Naive B cell (primary cell): ENCODE results near the gene SYCP2L. TPM values are rescaled to one million over a fixed set of nuclear protein-coding genes. Genes with fewer than 3 reads are reported as not detected.

Experiments used
- ATAC-seq, 2 donors: fragments of 150-1000 bp; cut with Tn5 transposase; 2 replicates each; pipeline ENCODE4 v1.10.0; 2021; ENCODE audit warnings: low read depth in 2 of 2, mild to moderate bottlenecking in 2 of 2, moderate library complexity in 2 of 2
- DNase-seq: peaks from one replicate; pipeline ENCODE4 v3.0.0; 2022
- H3K27ac Mint-ChIP-seq, 6 donors: one replicate each; pipeline ENCODE4 v1.8.0; 2020 to 2022; ENCODE audit warnings: mild to moderate bottlenecking in 6 of 6, mixed read lengths in 6 of 6, moderate library complexity in 5 of 6, inconsistent platforms in 2 of 6
- H3K27me3 Mint-ChIP-seq, 3 donors: one replicate each; pipeline ENCODE4 v1.8.0; 2021 to 2022; ENCODE audit warnings: mixed read lengths in 3 of 3, mild to moderate bottlenecking in 1 of 3
- H3K36me3 Mint-ChIP-seq, 2 donors: one replicate each; pipeline ENCODE4 v1.8.0; 2020 to 2022; ENCODE audit warnings: mixed read lengths in 2 of 2, inconsistent platforms in 1 of 2, mild to moderate bottlenecking in 1 of 2
- H3K4me1 Mint-ChIP-seq, 3 donors: one replicate each; pipeline ENCODE4 v1.8.0; 2020 to 2022; ENCODE audit warnings: mixed read lengths in 3 of 3, inconsistent platforms in 1 of 3, mild to moderate bottlenecking in 1 of 3, moderate library complexity in 1 of 3
- H3K4me3 Mint-ChIP-seq, 8 donors: one replicate each; pipeline ENCODE4 v1.8.0; 2020 to 2022; ENCODE audit warnings: mild to moderate bottlenecking in 8 of 8, mixed read lengths in 8 of 8, moderate library complexity in 8 of 8, inconsistent platforms in 2 of 8
- H3K9me3 Mint-ChIP-seq, 7 donors: one replicate each; pipeline ENCODE4 v1.8.0; 2020 to 2022; ENCODE audit warnings: mixed read lengths in 7 of 7, mild to moderate bottlenecking in 5 of 7, inconsistent platforms in 2 of 7, moderate library complexity in 1 of 7
- polyA plus RNA-seq, 6 donors: library from polyadenylated mRNA; unstranded; fragments of 300-500 nt; fragmentation: Illumina TruSeq; gene quantifications; one replicate each; pipeline ENCODE4 v1.2.3, GENCODE V29; 2021; ENCODE audit warnings: low read depth in 6 of 6

Gene SYCP2L
- polyA plus RNA-seq, 6 donors from 2014 or later, result not detected

DNA sequence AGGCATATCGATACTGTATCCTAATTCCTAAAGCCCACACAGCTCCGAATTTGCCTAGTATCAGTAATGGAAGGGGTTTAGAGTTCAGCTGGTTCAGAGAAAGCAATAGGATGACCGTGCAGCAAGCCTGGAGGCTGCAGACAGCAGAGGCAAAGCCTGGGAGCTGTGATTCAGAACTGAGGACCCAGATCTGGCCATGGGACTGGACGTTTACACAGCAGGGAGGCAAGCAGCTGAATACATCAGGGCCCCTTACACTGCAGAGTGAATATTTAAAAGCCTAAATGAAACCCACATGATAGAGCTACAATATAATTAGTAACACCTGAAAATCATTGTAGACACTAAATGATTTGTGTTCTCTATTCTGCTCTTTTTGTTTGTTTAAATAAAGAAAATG lies 119.2 kb downstream of the SYCP2L start:
- Mint-ChIP-seq H3K27me3 (peaks cover 0 to 8% (median 0%) of the 10 kb centered on the region in 3 donors), H3K4me1 (no peaks in the 10 kb centered on the region)

GRCh38 chr6:11007715-11008608 lies 121.1 kb downstream of the SYCP2L start:
- H3K4me1 Mint-ChIP-seq, result no peaks in the 10 kb centered on the region
- DNase-seq (no peak), ATAC-seq (no peak)
- no peak overlapping the region for H3K27ac Mint-ChIP-seq
- H3K27me3 Mint-ChIP-seq, result peaks cover under 1 to 10% (median 1%) of the 10 kb centered on the region in 3 donors
- no peaks in the 10 kb centered on the region for H3K9me3 Mint-ChIP-seq
- H3K36me3 Mint-ChIP-seq, result no peaks in the 10 kb centered on the region
- peak overlapping the region in 1 of 8 donors; percentile 44 for H3K4me3 Mint-ChIP-seq

More for the DNA sequence above, 119.2 kb downstream of the SYCP2L start:
- DNase-seq (no peak), ATAC-seq (no peak)
- Mint-ChIP-seq H3K9me3 (no peaks in the 10 kb centered on the region), H3K36me3 (no peaks in the 10 kb centered on the region), H3K27ac (no peak overlapping the region), H3K4me3 (no peak overlapping the region)

GRCh38 chr6:11008821-11009220 lies 122.0 kb downstream of the SYCP2L start:
- no peak for ATAC-seq
- Mint-ChIP-seq H3K9me3 (no peaks in the 10 kb centered on the region), H3K4me1 (no peaks in the 10 kb centered on the region), H3K36me3 (no peaks in the 10 kb centered on the region), H3K4me3 (no peak overlapping the region), H3K27me3 (peaks cover 6 to 19% (median 10%) of the 10 kb centered on the region in 3 donors), H3K27ac (no peak overlapping the region)
- no peak for DNase-seq

GRCh38 chr6:11009353-11009752 lies 122.5 kb downstream of the SYCP2L start:
- Mint-ChIP-seq H3K4me3 (peak overlapping the region in 1 of 8 donors; percentile 49), H3K9me3 (no peaks in the 10 kb centered on the region), H3K36me3 (no peaks in the 10 kb centered on the region), H3K4me1 (no peaks in the 10 kb centered on the region), H3K27ac (no peak overlapping the region), H3K27me3 (peaks cover 6 to 21% (median 13%) of the 10 kb centered on the region in 3 donors)
- DNase-seq, result no peak
- ATAC-seq, result no peak

DNA sequence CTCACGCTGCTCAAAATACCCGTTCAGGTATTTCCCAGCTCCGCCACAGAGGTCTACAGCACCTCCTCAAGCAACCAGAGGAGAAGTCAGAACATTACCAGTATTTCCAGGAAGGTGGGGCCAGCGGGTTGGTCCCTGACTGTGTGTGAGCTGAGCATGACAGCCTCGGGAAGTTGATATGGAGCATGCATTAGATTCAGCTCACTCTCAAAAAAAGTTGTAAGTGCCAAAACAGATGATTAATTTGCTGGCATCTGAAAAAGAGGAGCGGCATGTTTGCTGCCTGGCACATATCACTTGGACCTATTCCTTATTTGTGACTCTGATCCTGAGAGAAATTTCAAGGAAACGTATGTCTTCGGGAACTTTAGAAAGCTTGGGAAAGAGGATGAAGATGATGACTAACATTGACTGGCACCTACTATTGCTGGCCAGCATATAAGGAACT lies 125.0 kb downstream of the SYCP2L start:
- Mint-ChIP-seq H3K36me3 (no peaks in the 10 kb centered on the region), H3K4me3 (no peak overlapping the region), H3K9me3 (no peaks in the 10 kb centered on the region), H3K4me1 (no peaks in the 10 kb centered on the region), H3K27ac (no peak overlapping the region), H3K27me3 (peaks cover 6 to 36% (median 19%) of the 10 kb centered on the region in 3 donors)
- DNase-seq (no peak), ATAC-seq (no peak)

DNA sequence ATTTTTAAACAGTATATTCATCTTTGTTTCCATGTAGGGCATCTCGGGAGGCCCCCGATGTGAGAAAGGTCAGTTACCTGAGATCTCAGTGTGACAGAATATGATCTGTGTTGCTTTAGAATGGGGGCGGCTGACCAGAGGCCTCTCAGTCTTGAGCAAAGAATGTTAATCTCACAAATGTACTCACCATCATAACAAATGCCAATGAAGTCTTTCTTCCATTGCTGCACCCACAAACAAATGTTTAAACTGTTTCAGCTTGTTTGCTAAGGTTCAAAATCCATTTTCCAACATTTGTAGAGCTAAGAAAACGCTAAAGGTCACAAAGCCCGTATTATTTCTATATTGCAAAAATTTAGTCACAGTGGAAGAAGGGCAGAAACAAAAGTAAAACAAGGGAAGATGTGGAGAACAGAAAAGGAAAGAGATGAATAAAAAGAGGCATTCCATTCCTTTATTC lies 125.5 kb downstream of the SYCP2L start:
- H3K36me3 Mint-ChIP-seq, result no peaks in the 10 kb centered on the region
- H3K27ac Mint-ChIP-seq, result no peak overlapping the region
- H3K27me3 Mint-ChIP-seq, result peaks cover 6 to 36% (median 19%) of the 10 kb centered on the region in 3 donors
- no peaks in the 10 kb centered on the region for H3K4me1 Mint-ChIP-seq
- DNase-seq (no peak), ATAC-seq (no peak)
- H3K9me3 Mint-ChIP-seq, result no peaks in the 10 kb centered on the region
- no peak overlapping the region for H3K4me3 Mint-ChIP-seq

DNA sequence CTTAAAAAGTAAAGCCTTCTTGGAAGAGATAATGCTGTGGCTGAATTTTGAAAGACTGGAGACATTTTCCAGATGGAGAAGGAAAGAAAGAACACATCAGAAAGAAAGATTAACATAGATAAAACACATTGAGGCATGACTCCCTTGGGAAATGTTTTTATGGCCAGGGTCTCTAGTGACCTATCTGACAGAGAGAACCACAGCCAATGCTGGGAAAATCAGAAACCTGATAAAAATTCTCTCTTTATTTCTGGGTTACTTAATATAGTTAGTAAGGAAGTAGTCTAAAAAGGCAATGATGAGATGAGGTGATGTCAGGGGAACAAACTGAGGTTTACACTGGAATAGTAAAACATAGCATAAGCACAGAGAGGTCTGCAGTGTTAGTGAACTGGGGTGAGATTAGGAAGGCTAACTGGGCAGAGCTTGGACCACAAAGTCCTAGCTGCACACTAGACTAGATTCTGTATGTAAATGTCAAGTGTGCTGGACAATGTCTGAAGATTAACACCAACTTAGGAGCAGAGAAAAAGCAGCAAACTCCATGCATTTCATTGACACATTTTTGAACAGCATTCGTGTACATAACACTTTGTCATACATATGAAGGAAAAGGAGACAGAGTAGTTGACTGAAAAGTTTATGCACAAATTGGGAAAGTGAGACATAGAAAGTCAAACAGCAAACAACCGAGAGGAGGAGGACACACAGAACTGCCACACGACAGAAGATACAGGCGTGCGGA lies 126.3 kb downstream of the SYCP2L start:
- DNase-seq (no peak), ATAC-seq (no peak)
- Mint-ChIP-seq H3K36me3 (no peaks in the 10 kb centered on the region), H3K27ac (peak overlapping the region in 1 of 6 donors; percentile 5), H3K27me3 (peaks cover 6 to 36% (median 19%) of the 10 kb centered on the region in 3 donors), H3K4me1 (no peaks in the 10 kb centered on the region), H3K9me3 (no peaks in the 10 kb centered on the region), H3K4me3 (no peak overlapping the region)

DNA sequence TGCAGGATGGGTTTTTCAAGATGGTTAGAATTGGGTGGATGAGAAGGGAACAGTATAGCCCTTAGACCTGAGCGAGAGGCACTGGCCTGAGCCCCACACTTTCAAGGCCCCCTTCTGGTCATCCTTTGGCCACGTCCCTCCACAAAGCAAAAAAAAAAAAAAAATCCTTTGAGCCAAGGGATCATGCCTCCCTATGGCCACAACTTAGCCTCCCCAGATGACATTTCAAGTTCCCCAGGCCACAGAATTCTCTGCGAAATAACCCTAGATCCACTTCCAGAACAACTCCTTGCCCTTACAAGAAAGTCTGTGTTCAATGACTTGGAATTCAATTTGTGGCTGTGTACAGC lies 126.8 kb downstream of the SYCP2L start:
- H3K4me1 Mint-ChIP-seq, result no peaks in the 10 kb centered on the region
- H3K27ac Mint-ChIP-seq, result no peak overlapping the region

GRCh38 chr6:11015102-11015501 lies 128.2 kb downstream of the SYCP2L start:
- H3K9me3 Mint-ChIP-seq, result no peaks in the 10 kb centered on the region
- DNase-seq (no peak), ATAC-seq (no peak)
- H3K4me3 Mint-ChIP-seq, result no peak overlapping the region
- no peak overlapping the region for H3K27ac Mint-ChIP-seq
- no peaks in the 10 kb centered on the region for H3K4me1 Mint-ChIP-seq
- H3K27me3 Mint-ChIP-seq, result peaks cover 6 to 28% (median 19%) of the 10 kb centered on the region in 3 donors
- no peaks in the 10 kb centered on the region for H3K36me3 Mint-ChIP-seq

More for the DNA sequence above, 126.8 kb downstream of the SYCP2L start:
- Mint-ChIP-seq H3K4me3 (no peak overlapping the region), H3K36me3 (no peaks in the 10 kb centered on the region), H3K9me3 (no peaks in the 10 kb centered on the region), H3K27me3 (peaks cover 6 to 36% (median 19%) of the 10 kb centered on the region in 3 donors)
- DNase-seq (no peak), ATAC-seq (no peak)

DNA sequence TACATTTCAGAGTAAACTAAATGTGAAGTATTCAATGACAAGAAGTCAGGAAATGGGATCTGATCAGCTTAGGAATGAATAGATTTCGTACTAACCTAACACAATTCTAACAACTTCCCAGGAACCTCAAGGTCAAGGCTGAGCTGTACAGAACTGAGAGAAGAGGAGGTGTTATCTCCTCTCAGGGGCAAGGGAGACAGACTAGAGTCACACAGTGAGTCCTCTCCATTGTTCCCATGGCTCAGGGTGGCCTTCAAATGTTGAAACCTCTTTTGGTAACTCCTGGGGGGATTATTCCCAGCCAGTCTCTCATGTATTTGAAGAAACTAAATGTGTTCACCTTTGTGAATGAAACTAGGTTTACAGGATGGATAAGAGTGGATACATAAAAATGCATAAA lies 129.6 kb downstream of the SYCP2L start:
- Mint-ChIP-seq H3K9me3 (no peaks in the 10 kb centered on the region), H3K36me3 (no peaks in the 10 kb centered on the region), H3K27ac (no peak overlapping the region), H3K4me1 (no peaks in the 10 kb centered on the region), H3K4me3 (no peak overlapping the region), H3K27me3 (peaks cover 6 to 36% (median 25%) of the 10 kb centered on the region in 3 donors)
- ATAC-seq, result no peak
- DNase-seq, result no peak

- peaks cover 6 to 42% (median 28%) of the 10 kb centered on the region in 3 donors for H3K27me3 Mint-ChIP-seq
- no peaks in the 10 kb centered on the region for H3K36me3 Mint-ChIP-seq
- DNase-seq (no peak), ATAC-seq (no peak)
- no peaks in the 10 kb centered on the region for H3K9me3 Mint-ChIP-seq
- H3K4me3 Mint-ChIP-seq, result no peak overlapping the region
- no peaks in the 10 kb centered on the region for H3K4me1 Mint-ChIP-seq
- H3K27ac Mint-ChIP-seq, result no peak overlapping the region
Observed at GRCh38 chr6:11017090-11017489, 130.2 kb downstream of the SYCP2L start.

GRCh38 chr6:11018225-11018624 lies 131.4 kb downstream of the SYCP2L start:
- H3K36me3 Mint-ChIP-seq, result no peaks in the 10 kb centered on the region
- ATAC-seq, result no peak
- H3K4me3 Mint-ChIP-seq, result no peak overlapping the region
- H3K27me3 Mint-ChIP-seq, result peaks cover 3 to 41% (median 27%) of the 10 kb centered on the region in 3 donors
- no peak for DNase-seq
- H3K9me3 Mint-ChIP-seq, result no peaks in the 10 kb centered on the region
- H3K4me1 Mint-ChIP-seq, result no peaks in the 10 kb centered on the region
- H3K27ac Mint-ChIP-seq, result no peak overlapping the region

GRCh38 chr6:11021003-11021402 lies 134.2 kb downstream of the SYCP2L start:
- Mint-ChIP-seq H3K4me3 (no peak overlapping the region), H3K9me3 (no peaks in the 10 kb centered on the region), H3K27ac (no peak overlapping the region), H3K4me1 (peaks cover 3 to 5% (median 3%) of the 10 kb centered on the region in 3 donors), H3K27me3 (peaks cover 4 to 34% (median 15%) of the 10 kb centered on the region in 3 donors), H3K36me3 (no peaks in the 10 kb centered on the region)
- ATAC-seq (no peak), DNase-seq (no peak)
